IPS-NIHi11 (cell line): ENCODE measurements around the gene HIPK2.

Experiments
- DNase-seq: peaks from one replicate; pipeline ENCODE4 v3.0.0; 2012; ENCODE audit warnings: mixed read lengths, low spot score

HIPK2 gene

DNA sequence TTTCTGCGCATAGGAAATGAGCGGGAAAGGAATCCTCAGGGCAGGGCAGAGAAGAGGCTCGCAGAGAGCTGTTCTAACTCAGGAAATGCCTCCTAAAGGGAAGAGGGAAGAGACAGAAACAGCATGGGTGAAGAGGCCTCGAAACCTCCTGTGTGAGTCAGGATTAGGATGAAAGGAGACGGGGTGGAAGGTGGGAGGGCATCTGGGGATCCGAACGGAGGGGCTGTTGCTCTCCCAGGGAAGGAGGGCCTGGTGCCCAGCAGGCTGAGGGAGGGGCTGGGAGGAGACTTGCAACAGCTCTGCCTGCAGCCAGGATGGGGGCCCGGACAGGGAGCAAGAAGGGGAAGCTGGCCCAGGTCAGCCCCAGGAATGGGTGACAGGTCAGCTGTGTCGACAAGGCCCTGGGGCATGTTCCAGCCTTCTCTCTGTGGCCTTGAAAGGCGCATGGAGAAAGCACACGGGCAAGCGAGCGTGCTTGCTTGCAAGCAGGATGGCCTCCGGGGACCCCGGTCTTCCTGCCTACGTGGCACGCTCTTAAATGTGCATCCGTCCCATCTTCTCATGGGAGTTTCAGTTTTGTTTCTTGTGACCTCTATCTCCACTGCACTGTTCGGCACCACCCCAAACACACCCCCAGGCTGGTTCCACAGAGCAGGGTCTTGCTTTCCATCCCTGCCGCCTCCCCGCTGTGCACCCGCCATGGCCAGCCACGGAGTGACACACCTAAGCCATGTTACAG lies 63.5 kb downstream of the HIPK2 start:
- peak; percentile 52 for DNase-seq

DNA sequence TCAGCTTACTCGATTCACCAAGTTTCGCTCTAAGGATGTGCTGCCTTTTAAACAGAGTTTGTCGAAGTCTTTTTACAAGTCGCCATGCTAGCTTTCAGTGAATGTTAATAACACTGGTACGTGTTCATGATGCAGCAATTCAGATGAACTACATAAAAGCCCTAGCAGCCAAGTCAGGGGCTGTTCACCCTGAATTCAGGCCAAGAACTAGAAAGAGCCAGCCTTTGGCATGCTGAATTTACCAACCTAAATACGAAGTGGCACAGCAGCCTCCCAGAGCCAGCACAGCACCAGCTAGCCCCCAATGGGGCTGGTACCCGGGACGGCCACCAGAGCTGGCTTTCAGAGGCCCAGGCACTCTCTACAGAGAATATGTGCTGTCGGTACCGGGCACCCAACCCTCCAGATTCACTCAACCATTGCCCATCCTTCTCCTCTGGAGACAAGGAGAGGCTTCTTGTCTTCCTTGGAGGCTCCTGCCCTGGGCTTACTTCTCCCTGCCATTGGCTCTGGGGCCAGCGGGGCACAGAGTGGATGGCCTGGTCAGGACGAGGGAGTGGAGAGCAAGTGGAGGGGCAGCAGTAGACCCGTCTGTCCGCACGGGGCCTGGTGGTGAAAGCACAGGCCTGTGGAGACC lies 64.2 kb downstream of the HIPK2 start:
- DNase-seq: no peak

DNA sequence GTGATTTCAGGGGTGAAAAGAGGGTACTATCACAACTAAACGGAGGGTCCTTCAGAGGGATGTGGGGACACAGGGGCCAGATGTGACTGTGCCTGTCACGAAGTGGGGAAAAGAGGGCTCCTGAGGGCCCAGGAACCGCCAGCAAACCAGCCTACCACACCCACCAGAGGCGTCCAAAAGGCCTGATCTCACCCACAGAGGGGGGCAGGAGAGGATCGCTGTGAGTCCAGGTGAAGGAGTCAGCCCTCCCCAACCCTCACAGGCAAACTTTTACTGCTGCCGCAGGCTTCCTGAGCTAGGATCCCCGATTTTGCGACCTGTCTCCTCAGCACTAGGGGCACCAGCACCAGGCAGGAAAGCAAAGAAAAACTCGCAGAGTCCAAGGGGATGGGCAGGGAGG lies 64.7 kb downstream of the HIPK2 start:
- no peak for DNase-seq

DNA sequence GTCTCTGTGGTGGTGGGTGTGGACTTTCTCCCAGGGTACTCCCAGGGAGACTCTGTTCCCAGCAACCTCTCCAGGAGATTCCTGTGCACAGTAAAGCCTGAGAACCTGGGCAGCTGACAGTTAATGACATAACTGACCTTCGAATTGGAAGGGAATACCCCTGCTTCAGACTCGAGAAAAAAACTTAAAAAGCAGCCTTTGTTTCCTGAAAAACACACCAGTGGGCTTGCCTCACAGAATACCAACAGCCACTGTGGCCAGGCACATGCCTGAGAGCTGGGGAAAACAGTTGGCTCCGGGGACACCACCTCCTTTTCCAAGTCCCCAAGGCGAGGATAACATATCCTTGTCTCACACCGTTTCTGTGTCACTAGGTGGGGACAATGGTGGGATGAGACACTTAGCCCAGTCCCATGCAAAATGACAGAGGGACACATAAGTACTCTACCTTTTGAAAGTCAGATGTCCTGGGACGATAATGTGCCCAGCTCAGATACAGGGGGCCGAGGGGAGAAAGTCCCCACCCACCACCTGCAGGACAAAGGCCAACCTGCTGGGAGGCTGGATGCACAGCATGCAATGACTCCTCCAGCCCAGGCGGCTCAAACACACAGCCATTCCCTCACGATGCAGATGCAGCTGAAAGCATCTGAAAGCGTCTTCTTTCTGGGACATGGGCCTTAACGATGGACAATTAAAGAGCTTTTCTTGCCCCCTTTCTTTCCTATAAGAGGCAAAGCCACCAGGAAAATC lies 65.6 kb downstream of the HIPK2 start:
- no peak for DNase-seq

DNA sequence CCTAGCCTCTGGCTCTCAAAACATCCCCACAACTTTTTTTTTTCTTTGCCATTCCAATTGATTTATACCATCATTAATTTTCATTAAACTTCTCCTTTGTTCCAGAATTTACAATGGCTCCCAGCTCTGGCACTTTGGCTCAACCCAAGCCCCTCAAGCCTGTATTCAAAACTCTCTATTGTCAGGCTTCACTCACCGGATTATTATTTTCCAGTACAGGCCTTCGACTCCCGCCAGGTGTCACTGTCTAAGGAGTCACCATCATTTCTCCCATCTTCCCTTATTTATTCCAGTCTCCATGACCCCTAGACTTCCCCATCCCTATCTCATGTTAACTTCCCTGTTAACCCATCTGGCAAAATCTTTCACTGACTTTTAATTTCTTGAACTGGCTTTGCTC lies 67.8 kb downstream of the HIPK2 start:
- no peak for DNase-seq

DNA sequence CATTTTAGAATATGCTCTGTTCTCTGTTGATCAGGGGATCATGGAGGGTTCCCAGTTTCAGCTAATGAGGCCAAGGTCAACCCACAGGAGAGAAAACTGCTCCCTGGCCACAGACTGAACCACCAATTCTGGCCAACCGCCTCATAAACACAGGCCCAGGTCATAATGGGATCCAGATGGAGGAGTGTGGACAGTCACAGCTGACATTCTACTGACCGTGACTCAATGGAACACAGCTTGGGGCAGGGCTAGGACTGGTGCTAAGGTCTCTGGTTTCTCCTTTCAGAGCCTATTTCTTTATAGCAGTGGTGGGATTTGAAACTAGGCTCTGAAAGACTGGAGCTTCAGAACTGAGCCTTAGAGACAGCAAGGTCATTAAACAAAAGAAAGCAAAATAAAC lies 68.3 kb downstream of the HIPK2 start:
- DNase-seq: no peak

DNA sequence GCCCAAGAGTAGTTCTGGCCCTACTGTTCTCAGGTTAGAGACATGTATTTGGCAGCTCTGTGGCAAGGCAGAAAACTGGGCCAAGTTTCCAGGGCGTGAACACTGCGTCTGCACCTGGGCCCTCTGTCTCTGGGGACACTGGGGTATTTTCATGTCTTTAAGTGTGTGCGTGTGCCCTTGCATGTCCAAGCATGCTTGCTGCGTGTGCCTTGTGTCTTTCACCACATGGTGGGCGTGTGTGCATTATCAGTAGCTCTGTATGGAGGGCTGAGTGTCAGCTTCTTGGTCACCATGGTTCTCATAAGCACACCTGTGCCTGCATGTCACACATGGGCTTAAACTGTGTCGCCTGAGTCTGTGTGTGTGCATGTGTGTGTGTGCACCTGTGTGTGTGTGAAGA lies 69.3 kb downstream of the HIPK2 start:
- no peak for DNase-seq

DNA sequence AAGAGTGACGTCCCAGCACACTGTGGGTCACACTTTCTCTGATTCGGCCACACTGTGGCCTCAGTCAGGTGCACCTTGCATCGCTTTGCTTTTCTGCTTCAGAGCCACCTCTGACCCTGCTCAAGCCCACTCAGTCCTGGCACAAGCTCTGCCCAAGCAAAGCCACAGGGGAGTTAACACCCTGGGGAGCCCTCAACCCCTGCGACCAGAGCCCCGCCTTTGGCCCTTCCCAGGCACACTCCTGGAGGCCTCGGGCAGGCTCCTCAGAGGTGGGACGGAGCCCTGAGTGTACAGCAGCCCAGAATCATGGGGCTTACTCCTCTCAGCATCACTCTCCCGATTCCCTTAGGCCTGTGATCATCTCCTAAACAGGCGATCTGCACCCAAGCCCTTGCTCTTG lies 71.0 kb downstream of the HIPK2 start:
- no peak for DNase-seq

DNA sequence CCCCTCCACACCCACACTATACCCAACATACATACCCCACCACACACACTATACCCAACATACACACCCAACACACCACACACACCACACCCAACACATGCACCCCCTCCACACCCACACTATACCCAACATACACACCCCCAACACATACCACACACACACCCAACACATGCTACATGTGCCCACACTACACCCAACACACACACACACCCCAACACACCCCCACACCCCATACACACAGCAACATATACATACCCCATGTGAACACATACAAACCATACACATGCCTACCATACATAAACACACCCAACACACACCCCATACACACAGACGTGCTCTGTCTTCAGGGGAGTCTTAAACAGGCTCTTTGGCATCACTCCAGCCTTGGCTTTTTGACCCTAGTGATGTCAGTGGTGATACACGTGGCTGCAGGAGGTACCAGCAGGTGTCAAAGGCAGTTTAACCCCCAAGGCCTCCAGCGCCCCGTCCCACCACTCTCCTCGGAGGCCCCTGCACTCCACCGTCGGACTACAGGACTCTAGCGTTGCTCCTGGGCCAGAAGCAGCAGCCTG lies 73.4 kb downstream of the HIPK2 start:
- no peak for DNase-seq

DNA sequence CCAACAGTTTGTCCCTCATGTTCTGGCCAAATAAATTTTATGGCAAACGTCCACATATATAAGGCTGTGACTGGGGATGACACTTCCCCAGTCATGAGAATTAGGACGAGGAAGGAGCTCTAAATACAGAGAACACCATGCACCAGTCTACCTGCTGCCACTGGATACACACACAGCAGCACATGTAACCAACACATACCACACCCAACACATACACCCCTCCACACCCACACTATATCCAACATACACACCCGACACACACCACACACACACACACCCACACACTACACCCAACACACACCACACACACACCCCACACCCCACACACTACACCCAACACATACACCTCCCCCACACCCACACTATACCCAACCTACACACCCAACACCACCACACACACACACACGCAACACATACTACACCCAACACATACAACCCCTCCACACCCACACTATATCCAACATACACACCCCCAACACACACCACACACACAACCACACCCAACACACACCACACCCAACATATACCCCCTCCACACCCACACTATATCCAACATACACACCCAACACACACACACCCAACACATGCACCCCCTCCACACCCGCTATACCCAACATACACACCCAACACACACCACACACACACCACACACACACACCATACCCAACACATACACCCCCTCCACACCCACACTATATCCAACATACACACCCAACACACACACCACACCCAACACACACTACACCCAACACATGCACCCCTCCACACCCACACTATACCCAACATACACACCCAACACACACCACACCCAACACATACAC lies 74.1 kb downstream of the HIPK2 start:
- no peak for DNase-seq

DNA sequence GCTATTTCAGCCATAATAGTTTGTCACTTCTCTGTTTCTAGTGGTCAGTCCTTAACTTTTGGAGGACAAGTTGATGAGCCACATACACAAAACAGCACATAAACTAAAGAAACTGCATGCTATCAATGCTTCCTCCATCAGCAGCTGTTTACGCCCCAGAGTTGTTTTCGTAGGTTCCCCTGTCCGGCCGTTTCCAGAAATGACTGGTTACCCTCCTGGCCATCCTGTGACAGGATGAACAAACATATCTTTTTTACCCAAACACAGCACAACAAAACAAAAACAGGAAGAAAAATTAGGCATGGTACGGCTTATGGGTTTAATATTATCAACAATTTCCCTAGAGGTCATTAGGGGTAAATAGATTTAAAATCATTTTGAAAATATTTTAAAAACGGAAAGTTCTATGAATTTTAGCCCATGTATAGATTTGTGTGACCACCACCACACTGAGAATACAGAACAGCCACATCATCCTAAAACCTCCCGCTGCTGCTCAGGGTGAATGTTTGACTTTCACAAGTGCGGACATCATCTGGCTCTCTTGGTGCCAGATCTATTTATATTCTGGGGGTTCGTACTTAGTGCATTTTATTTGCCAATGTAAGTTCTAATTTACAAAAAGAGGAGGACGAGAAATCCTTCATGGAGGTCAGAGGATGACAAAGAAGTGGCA lies 74.8 kb downstream of the HIPK2 start:
- no peak for DNase-seq

DNA sequence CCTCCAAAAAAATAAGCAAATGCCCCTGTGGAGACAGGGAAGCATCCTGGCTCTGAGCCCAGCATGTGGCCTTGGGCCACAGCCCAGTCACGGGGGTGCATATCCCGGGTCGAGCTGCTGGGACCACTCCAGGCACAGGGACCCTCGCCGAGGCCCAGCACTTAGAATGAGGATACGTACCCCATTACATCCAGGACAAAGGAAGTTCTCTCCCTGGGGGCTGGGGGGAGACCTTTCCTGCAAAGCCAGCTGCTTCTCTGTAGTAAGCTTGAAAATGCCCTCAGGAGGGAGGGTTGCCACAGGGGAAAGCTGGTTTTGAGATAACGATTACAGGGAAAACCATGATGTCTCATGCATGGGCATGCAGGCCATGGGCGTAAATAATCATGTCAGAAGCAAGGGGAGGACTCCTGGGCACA lies 75.5 kb downstream of the HIPK2 start:
- no peak for DNase-seq

DNA sequence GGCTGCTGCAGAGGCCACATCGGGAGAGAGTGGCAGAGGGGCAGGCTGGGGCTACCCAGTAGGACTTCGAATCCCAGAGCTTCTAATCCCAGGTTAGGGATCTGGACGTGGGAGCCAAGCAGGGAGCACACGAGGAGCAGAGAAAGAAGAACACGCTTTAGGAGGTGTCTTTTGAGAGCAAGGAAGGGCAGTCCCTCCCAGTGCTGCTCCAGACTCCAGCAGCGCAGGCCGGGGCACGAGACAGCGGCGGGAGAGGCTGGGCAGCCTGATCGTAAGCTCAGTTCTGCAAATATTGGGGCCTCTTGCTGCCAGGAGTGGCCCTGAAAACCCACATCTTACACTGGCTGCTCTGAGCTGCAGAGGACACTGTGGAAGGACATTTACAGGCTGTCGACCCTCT lies 75.9 kb downstream of the HIPK2 start:
- no peak for DNase-seq

DNA sequence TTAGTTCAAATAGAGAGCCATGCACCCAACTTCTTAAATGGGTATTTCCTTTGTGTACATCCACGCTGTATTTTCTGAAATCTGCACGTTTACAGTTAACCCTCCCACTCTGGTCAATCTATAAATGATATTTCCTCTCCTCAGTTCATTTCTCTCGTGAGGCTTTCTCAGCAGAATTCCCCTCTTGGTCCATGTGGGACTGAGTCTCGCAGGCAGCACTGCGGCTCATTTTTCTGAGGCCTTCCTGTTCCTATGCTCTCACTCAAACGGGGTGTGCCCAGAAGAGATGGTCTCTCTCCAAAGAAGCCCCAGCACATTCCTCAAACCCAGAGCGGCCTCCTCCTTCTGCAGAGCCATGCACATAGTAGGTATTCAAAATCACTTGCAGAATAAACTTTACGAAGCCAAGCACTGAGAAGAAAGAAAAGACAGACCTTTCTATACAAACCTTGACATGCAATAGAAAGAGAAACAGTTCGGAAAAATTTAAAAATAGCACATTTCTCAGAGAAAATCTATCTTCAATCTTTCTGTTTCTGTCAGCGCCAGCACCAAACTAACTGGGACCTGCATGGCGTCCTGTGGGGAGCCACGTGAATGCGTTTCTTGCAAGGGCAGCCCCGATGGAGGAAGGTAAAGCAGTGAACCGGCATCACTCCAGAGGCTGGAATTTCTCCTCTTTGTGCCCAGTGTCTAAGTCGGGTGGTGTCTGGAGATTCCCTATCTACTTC lies 77.1 kb downstream of the HIPK2 start:
- no peak for DNase-seq

DNA sequence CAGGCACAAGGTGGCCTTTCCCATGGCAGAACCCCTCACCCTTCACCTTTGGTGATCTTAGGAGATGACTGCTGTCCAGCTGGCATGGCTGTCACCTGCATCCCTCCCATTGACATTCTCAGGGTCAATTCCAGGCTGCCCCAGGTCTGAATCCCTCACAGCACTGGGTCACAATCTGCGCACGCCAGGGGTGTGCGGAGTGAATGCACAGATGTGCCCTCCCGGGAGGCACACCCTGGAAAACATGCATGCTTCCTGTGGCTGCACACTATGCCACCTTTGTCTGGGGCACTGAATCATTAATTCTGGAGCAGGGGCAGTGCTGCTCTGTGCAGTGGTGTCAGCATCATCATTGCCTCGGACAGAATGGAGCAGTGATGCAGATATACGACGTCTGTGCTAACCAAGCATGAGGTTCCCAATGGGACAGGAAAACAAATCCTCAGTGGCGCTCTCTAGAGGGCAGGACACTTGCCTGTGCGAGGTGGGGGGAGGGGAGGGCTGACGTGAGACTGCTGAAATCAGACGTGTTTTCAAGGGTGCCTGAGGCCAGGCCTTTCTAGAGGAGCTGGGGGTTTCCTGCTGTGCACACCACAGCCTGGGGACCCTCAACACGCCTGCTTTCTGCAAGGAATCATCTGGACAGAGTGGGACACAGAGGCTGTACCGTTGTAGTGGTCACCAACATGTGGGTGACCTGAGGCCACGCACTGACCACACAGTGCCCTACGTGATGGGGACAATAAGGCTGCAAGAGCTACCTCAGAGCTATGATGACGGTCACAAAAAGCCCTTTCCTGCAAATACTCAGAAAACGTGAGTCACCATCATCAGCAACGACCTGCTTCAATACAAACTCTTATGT lies 77.9 kb downstream of the HIPK2 start:
- peak; percentile 58 for DNase-seq

DNA sequence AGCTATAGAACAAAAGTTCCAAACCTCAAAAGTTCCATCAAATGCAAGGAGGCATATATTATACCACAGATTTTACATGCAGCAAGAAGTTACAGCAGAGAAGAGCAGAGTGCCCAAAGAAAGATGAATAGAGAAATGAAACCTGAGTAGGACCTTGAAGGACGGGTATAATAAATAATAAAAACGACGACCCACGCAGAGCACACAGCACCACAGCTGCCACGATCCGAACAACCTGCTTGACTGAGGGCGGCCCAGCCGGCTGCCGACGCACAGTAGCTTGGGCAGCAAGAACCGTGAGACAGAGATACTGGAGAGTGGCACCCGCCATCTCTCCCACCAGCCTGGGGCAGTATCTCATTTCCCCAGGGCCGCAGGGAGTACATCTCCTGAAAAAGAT lies 79.0 kb downstream of the HIPK2 start:
- no peak for DNase-seq

DNA sequence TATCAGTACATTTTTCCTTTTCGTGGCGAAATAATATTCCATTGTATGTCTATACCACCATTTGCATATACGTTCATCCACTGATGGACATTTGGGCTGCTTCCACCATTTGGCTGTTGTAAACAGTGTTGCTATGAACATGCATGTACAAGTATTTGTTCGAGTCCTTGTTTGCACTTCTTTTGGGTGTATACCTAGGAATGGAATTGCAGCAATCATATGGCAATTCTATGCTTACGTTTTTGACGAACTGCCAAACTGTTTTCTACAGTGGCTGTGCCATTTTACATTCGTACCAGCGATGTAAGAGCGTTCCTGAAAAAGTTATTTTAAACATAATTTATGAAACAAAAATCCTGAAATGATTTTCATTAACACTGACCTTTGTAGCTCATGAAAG lies 79.5 kb downstream of the HIPK2 start:
- DNase-seq: no peak

DNA sequence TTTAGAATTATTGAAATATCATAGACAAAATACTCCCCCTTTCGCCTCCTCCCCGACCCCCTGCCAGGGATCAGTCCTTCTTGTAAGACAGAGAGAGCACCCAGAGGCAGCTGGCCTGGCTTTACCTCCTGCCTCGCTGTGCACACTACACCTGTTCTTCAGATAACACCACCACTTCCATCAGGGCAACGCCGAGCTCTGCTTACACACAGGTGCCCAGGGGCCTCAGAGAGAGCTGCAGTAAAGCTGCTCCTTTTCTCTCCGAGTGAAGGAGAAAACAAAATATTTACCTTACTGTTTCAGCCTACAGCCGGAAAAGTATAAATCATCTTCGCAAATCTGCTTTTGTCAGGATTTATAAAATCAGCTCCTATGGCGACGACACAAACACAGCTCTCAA lies 80.7 kb downstream of the HIPK2 start:
- no peak for DNase-seq

DNA sequence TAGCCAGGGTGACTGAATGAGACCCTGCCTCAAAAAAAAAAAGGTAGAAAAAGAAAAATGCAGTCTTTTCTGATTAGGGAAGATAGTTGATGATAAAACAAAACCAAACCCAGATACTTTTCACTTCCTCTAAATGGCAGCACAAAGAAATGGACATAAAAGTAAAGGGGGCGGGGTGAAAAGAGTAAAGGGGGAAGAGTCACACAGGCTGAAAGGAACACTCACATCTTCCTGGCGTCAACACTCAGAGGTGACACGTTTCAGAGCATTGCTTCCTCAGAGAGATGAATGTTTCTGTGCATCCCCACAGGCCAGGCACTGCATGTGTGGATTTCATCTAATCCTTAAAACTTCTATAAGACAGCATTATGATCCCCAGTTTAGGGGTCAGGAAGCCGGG lies 81.2 kb downstream of the HIPK2 start:
- no peak for DNase-seq

DNA sequence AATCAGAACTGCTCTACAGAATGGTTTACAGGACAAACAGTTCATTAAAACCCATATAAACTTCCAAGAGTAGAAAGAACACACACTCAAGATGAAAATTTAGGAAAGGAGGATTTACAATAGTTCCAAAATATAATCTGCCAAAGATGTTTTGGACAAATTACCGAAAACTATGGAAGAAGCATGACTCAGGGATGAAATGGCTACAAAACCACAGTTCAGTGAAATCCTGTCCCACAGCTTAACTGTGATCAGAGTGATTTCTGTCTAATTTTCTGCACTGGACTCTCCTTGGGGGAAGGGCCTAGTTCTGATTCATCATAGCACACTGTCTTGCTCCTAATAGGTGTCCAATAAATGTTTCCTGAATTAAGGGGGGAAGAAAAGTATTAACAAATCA lies 82.2 kb downstream of the HIPK2 start:
- no peak for DNase-seq
